Right lobe of liver (tissue), 6 donors: ENCODE results near the gene FAM13A. TPM values are rescaled to one million over a fixed set of nuclear protein-coding genes. Genes with fewer than 3 reads are reported as not detected.

Experiments used
- ATAC-seq, 4 donors: fragments of 200-7000 bp; cut with Tn5 transposase; one replicate each; pipeline ENCODE4 v1.9.1; 2020; ENCODE audit warnings: mild to moderate bottlenecking in 4 of 4, moderate library complexity in 4 of 4
- DNase-seq, 3 donors: peaks; one replicate each; pipeline ENCODE4 v3.0.0-alpha.2; 2020
- H3K27ac ChIP-seq, 3 donors: fragments of 200-600 bp; one replicate each; pipeline ENCODE4 v1.8.0; 2022
- H3K27me3 ChIP-seq, 2 donors: fragments of 200-600 bp; one replicate each; pipeline ENCODE4 v1.8.0; 2022
- H3K36me3 ChIP-seq, 4 donors: fragments of 200-600 bp; sonication (generic) in 1 of 4; one replicate each; pipeline versions ENCODE4 v1.5.1 to v1.8.0; 2017 to 2022; ENCODE audit warnings: control low read depth in 1 of 4
- H3K4me1 ChIP-seq, 4 donors: fragments of 200-600 bp; sonication (generic) in 1 of 4; one replicate each; pipeline versions ENCODE4 v1.5.1 to v1.8.0; 2017 to 2022; ENCODE audit warnings: control low read depth in 1 of 4
- H3K4me3 ChIP-seq, 3 donors: fragments of 200-600 bp; one replicate each; pipeline ENCODE4 v1.8.0; 2022
- H3K9me3 ChIP-seq, 4 donors: fragments of 200-600 bp; sonication (generic) in 1 of 4; one replicate each; pipeline versions ENCODE4 v1.5.1 to v1.8.0; 2017 to 2022; ENCODE audit warnings: control low read depth in 1 of 4
- POLR2A ChIP-seq: fragments of 450-650 bp; IDR thresholded peaks from one replicate; pipeline ENCODE4 v1.6.1; 2017; ENCODE audit warnings: antibody characterized with exemption, mild to moderate bottlenecking
- WGBS: methylation state at CpG from one replicate; pipeline ENCODE4 v1.1.6; 2018; ENCODE audit warnings: low coverage, low lambda C conversion rate; ENCODE audit not compliant: insufficient coverage; ENCODE audit errors: missing lambda C conversion rate; 5-methylcytosine and 5-hydroxymethylcytosine counted together
- intact Hi-C, 2 donors: fragments of 100-400 bp; cut with DNase I; formaldehyde crosslinking; loops; one replicate each; pipeline versions ENCODE4 v1.11.2 to v1.14.1; 2022
- total RNA-seq, 6 experiments: library from RNA; depleted of rRNA in 2 of 6; stranded (reverse); fragments of >200 nt in 2 of 6; fragmentation: NEBNext Ultra II Directional in 3 of 6; extraction: Animal tissue kit (Norgen Biotek cat#: 25700) in 3 of 6; gene quantifications; one replicate each; pipeline versions ENCODE4 v1.1.0 to v1.2.4, GENCODE V29; 2016 to 2023
- TF ChIP-seq, protein P1 (sequence below), 4 donors: fragments of 200-600 bp in 3 of 4; fragments of 450-650 bp in 1 of 4; IDR thresholded peaks; one replicate each; pipeline versions ENCODE4 v1.5.1 to v1.8.0; 2016 to 2022; ENCODE audit warnings: antibody characterized with exemption in 4 of 4, mild to moderate bottlenecking in 2 of 4
- donor health status: DM: no; HTN: yes; CAD: no.
- donor health status: DM: no; HTN: no; CAD: no.
- donor health status: DM: no; HTN: no; CAD: no.
- donor health status: DM: no; HTN: yes; CAD: no.
- donor health status: DM: no; HTN: yes; CAD: no.

FAM13A gene
- total RNA-seq, 6 experiments from 2014 or later = 28.3 to 82.5 (median 51.7) TPM

DNA sequence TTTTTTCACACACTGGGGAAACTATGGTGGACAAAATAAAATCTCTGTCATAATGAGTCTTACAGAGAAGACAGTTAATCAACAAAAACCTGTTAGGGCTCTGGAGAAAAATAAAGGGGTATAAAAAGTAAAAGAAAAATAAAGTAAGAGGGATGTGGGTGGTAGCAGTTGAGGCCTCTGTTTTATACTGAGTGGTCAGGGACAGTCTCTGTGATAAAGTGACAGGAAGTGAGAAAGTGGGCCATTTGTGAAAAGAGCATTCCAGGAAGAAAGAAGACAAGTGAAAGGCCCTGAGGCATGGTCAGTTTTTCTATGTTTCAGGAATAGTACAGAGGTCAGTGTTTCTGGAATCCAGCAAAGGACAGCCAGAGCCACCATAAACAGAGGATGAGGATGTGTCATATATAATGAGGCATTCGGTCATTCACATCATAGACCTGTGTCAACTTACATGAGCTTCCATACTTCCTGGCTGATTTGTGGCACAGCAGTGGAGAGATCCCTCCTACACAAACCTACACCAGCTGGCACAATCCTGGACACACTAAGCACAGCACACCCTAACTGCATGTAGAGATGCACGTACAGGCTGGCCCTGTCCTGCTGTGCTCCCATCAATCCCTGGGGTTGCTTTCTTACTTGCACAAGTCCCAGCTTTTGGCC, 295.0 kb downstream of the FAM13A start:
- DNase-seq (no peak), ATAC-seq (no peak)
- intact Hi-C loops = no loop called here
- no CpG with 5 or more reads among the region's 2 CpGs for WGBS
- H3K4me1 ChIP-seq = peaks cover 0 to 23% (median 0%) of the 10 kb centered on the region in 4 donors
- H3K9me3 ChIP-seq = no peaks in the 10 kb centered on the region
- no peak overlapping the region for H3K27ac ChIP-seq
- no peak overlapping the region for H3K4me3 ChIP-seq
- TF ChIP-seq, protein P1, sequence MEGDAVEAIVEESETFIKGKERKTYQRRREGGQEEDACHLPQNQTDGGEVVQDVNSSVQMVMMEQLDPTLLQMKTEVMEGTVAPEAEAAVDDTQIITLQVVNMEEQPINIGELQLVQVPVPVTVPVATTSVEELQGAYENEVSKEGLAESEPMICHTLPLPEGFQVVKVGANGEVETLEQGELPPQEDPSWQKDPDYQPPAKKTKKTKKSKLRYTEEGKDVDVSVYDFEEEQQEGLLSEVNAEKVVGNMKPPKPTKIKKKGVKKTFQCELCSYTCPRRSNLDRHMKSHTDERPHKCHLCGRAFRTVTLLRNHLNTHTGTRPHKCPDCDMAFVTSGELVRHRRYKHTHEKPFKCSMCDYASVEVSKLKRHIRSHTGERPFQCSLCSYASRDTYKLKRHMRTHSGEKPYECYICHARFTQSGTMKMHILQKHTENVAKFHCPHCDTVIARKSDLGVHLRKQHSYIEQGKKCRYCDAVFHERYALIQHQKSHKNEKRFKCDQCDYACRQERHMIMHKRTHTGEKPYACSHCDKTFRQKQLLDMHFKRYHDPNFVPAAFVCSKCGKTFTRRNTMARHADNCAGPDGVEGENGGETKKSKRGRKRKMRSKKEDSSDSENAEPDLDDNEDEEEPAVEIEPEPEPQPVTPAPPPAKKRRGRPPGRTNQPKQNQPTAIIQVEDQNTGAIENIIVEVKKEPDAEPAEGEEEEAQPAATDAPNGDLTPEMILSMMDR (IDR thresholded peaks at IDR 0.05) = no peak
- TF ChIP-seq POLR2A = no peak
- H3K36me3 ChIP-seq = no peaks in the 10 kb centered on the region
- H3K27me3 ChIP-seq = no peaks in the 10 kb centered on the region

DNA sequence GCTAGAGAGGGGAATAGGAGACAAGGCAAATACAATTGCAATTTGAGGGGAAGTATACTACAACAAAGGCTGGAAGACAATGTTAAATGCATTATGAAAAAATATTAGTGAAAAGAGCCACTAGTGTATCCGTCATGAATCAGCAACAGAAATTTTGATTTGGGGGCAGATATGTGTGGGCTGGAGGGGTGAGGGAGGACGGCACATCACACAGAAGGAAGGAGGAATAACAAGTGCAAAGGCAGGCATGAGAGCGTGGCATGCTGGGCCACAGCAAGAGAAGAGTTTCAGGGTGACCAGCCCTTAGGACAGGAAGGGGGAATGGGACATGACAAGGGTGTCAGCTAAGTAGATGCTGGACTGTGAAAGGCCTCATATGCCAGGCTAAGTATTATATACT, 295.6 kb downstream of the FAM13A start:
- TF ChIP-seq, protein P1 (IDR thresholded peaks at IDR 0.05) = no peak
- no peak for TF ChIP-seq POLR2A
- Histone ChIP-seq H3K9me3 (no peaks in the 10 kb centered on the region), H3K36me3 (no peaks in the 10 kb centered on the region), H3K27me3 (no peaks in the 10 kb centered on the region), H3K4me3 (no peak overlapping the region), H3K27ac (no peak overlapping the region), H3K4me1 (peaks cover 0 to 29% (median 0%) of the 10 kb centered on the region in 4 donors)
- intact Hi-C loops = no loop called here
- 70% methylated on average over 3 of the region's 3 CpGs for WGBS
- ATAC-seq = no peak
- DNase-seq = no peak

DNA sequence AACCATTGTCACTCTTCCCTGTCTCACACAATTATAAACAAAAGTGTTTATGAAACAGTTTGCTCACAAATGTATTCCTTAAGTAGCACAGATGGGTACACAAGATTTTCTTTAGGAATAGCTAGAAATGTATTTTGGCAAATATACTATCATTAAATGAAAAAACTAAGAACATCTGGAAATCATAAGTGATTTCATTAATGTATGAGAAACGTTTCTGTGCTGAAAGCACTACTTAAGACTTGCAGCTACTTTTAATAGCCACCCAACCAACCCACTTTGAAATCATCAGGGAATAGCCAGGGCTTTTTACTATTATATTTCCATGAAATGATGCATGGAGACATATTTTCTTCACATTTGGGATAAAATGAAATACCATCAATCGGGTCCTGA, 297.1 kb downstream of the FAM13A start:
- 70% methylated on average over 2 of the region's 2 CpGs for WGBS
- no peak overlapping the region for H3K27ac ChIP-seq
- no peak overlapping the region for H3K4me3 ChIP-seq
- no peaks in the 10 kb centered on the region for H3K27me3 ChIP-seq
- intact Hi-C loops = no loop called here
- no peaks in the 10 kb centered on the region for H3K36me3 ChIP-seq
- no peak for TF ChIP-seq POLR2A
- TF ChIP-seq, protein P1 (IDR thresholded peaks at IDR 0.05) = no peak
- no peaks in the 10 kb centered on the region for H3K9me3 ChIP-seq
- H3K4me1 ChIP-seq = peaks cover 0 to 41% (median 8%) of the 10 kb centered on the region in 4 donors
- DNase-seq (no peak), ATAC-seq (no peak)

DNA sequence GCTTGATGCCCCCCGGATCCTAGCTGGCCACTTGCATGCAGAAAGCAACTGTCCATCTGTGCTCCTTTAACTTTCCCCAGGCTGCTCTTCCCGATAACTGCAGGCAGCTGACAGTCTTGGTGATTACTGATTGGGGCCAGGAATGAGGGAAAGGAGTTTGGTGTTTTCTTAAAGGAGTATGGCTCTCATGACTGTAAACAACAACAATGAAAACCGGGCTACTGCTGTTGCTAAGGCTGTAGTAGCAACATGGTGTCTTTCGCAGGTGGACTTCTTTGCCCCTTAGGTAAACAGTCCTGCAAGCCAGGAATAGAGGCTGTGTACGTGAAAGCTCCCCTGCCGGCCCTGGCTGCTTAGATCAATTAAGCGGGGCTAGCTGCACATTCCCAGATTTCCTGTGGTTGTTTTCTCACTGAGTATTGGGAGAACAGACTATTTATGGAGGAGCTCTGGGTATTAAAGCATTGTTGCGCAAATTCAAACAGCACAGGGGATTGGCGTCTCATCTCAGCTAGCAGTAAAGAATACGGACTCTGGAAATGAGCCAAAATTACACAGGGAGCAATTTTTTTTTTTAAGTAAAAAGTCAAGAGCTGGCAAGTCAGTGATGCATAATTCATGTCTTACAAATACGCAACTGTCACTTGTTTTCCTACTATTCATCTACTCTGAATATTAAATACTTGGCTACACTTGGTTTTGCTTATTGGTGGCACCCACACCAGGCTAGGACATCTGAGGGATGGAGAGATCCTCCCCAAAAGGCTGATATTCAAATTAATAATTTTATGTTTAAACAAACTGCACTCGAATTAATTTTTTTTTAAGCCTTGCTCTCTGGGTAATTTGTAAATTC, 297.7 kb downstream of the FAM13A start:
- no peaks in the 10 kb centered on the region for H3K36me3 ChIP-seq
- DNase-seq (no peak), ATAC-seq (peak; percentile 6 to 44 (median 18))
- intact Hi-C loops = no loop called here
- 29% methylated on average over 11 of the region's 12 CpGs for WGBS
- TF ChIP-seq, protein P1 (IDR thresholded peaks at IDR 0.05) = no peak
- TF ChIP-seq POLR2A = no peak
- peak overlapping the region in 1 of 3 donors; percentile 17 for H3K4me3 ChIP-seq
- peaks cover 0 to 47% (median 11%) of the 10 kb centered on the region in 4 donors for H3K4me1 ChIP-seq
- peak overlapping the region in 2 of 3 donors; percentile 38 to 72 for H3K27ac ChIP-seq
- no peaks in the 10 kb centered on the region for H3K9me3 ChIP-seq
- no peaks in the 10 kb centered on the region for H3K27me3 ChIP-seq
